Right hindlimb (tissue), 1 donor: ENCODE data around the gene COL26A1.
"Not testable (repeated sequence)": the region's sequence is repeated elsewhere in the genome, so short reads cannot be mapped to it uniquely, and the experiment has no call there.

Experiments
- DNase-seq: peaks from one replicate; pipeline ENCODE4 v3.0.0-alpha.2; 2018

The COL26A1 gene

GRCh38 chr7:101453617-101454016 lies 90.9 kb downstream of the COL26A1 start:
- no peak for DNase-seq

GRCh38 chr7:101457001-101457750 lies 94.5 kb downstream of the COL26A1 start:
- DNase-seq, result no peak

- DNase-seq, result no peak
Measured at GRCh38 chr7:101465131-101465530, 102.5 kb downstream of the COL26A1 start.

- no peak for DNase-seq
Measured at GRCh38 chr7:101465576-101466196, 103.0 kb downstream of the COL26A1 start.

GRCh38 chr7:101466871-101467270 lies 104.2 kb downstream of the COL26A1 start:
- DNase-seq, result no peak

GRCh38 chr7:101468546-101469275 lies 106.0 kb downstream of the COL26A1 start:
- DNase-seq, result no peak

- no peak for DNase-seq
Measured at GRCh38 chr7:101470668-101471487, 108.2 kb downstream of the COL26A1 start.

GRCh38 chr7:101474178-101474577 lies 111.5 kb downstream of the COL26A1 start:
- no peak for DNase-seq

- not testable (repeated sequence) for DNase-seq
Measured at GRCh38 chr7:101475691-101476090, 113.0 kb downstream of the COL26A1 start.

GRCh38 chr7:101479217-101479616 lies 116.5 kb downstream of the COL26A1 start:
- no peak for DNase-seq

- not testable (repeated sequence) for DNase-seq
Measured at GRCh38 chr7:101486056-101486432, 123.4 kb downstream of the COL26A1 start.

- peak; percentile 73 for DNase-seq
Measured at GRCh38 chr7:101486433-101487104, 123.9 kb downstream of the COL26A1 start.

- DNase-seq, result no peak
Measured at GRCh38 chr7:101487105-101487458, 124.4 kb downstream of the COL26A1 start.

- no peak for DNase-seq
Measured at GRCh38 chr7:101487753-101488152, 125.1 kb downstream of the COL26A1 start.

- DNase-seq, result no peak
Measured at GRCh38 chr7:101488826-101489572, 126.3 kb downstream of the COL26A1 start.

- not testable (repeated sequence) for DNase-seq
Measured at GRCh38 chr7:101490439-101490838, 127.8 kb downstream of the COL26A1 start.

- not testable (repeated sequence) for DNase-seq
Measured at GRCh38 chr7:101491442-101491841, 128.8 kb downstream of the COL26A1 start.

- DNase-seq, result peak; percentile 72
Measured at GRCh38 chr7:101494602-101495329, 132.1 kb downstream of the COL26A1 start.

GRCh38 chr7:101496017-101496416 lies 133.3 kb downstream of the COL26A1 start:
- DNase-seq, result no peak

- DNase-seq, result no peak
Measured at GRCh38 chr7:101501351-101501750, 138.7 kb downstream of the COL26A1 start.
